Measurements from ENCODE around the gene DYRK1A.
"Not testable (repeated sequence)": the region's sequence is repeated elsewhere in the genome, so short reads cannot be mapped to it uniquely, and the experiment has no call there.

Gene DYRK1A

GRCh38 chr21:37528150-37528937 is 161.8 kb downstream of the DYRK1A start:
- DNase-seq (ENCODE audit: low spot score) = no peak

DNA sequence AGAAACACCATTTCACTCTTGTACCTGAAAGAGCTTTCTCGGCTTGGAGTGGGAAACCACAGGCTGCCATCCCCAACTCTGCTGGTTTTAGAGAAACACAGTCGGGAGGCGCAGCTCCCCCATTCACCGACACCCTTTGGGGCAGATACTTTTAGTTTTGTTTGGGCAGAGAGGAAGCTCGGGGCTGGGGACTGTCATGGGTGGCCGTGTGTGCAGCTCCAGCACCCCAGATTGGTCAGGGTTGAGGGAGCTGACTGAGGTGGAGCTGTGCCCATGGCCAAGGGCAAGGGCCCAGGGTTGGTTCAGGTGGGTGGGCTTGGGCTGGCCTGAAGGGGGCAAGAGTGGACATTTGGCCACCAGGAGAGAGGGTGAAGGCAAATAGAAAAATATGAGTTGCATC is 163.1 kb downstream of the DYRK1A start:
- DNase-seq (ENCODE audit: low spot score) = no peak

DNA sequence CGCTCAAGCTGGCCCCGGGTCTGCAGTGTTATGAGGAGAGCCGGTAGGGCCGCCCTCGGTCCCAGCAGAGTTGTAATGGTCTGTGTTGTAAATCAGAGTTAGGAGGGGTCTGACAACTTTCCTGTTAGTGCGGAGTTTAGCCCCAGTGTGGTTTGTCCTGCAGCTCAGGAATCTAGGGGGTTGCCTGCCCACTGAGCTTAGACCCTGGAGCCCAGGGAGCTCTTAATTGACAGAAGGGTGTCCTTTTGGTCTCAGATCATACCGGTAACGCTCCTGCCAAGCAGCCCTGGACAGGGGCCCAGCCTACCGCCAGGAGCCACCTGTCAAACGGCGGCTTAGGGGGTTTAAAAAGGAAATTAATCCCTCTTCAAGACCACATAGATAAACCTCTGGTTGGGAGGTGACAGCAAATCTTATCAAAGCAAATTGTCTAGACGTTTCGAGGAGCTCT is 164.4 kb downstream of the DYRK1A start:
- DNase-seq (ENCODE audit: low spot score) = no peak

GRCh38 chr21:37531431-37531932 is 164.9 kb downstream of the DYRK1A start:
- DNase-seq (ENCODE audit: low spot score) = no peak

- no peak for DNase-seq (ENCODE audit: low spot score)
These were observed 166.6 kb downstream of the DYRK1A start for GRCh38 chr21:37532868-37533780.

DNA sequence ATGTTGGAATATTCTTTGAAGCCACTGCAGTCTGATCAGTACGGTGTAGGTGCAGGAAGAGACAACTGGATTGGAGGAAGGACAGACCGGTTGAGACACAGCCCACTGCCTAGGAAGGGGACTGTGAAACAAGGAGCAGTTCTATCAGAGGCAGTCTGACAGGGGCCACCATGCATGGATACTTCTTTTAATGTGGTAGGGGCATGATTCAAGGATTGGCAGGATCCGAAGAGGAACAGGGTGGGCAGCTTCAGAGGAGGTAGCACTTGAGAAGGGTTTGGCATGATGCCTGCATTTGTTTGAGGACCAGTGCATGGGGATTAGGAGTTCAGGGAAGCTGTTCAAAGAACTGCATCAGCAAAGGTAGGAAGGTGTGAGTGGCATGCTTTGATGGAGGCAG is 167.9 kb downstream of the DYRK1A start:
- no peak for DNase-seq (ENCODE audit: low spot score)

DNA sequence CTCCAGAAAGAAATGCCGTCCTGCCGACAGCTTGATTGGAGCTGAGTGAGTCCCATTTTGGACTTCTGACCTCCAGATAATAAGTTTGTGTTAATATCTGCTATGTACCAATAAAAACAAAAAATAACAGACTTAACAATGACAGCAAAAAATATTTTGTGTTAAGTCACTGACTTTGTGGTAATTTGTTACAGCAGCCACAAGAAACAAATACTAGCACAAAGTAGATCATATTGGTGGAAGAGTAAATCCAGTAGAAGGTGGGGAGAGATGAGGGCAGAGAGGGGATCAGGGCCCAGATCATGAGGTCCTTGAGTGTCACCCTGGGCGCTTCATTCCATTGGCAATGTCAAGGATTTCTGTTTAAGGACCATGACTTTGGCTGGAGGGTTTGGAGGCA is 168.6 kb downstream of the DYRK1A start:
- DNase-seq (ENCODE audit: low spot score) = no peak

DNA sequence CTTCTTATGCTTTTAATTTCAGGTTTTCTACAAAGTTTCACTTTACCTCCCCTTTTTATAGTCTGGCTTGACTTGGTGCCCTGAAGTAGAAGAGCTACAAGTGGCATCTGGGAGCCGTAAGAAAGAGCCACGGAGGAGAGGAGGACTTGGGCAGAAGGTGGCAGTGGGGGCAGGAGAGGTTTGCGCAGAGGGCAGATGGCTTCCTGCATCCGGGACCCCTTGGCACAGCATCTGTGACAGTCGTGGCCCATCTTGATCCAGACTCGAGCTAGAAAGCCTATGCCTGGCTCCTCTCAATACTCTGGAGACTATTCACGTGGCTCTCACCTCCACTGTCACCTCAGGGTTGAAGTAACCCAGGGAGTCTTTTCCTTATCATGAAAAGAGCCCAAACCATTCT is 169.1 kb downstream of the DYRK1A start:
- no peak for DNase-seq (ENCODE audit: low spot score)

DNA sequence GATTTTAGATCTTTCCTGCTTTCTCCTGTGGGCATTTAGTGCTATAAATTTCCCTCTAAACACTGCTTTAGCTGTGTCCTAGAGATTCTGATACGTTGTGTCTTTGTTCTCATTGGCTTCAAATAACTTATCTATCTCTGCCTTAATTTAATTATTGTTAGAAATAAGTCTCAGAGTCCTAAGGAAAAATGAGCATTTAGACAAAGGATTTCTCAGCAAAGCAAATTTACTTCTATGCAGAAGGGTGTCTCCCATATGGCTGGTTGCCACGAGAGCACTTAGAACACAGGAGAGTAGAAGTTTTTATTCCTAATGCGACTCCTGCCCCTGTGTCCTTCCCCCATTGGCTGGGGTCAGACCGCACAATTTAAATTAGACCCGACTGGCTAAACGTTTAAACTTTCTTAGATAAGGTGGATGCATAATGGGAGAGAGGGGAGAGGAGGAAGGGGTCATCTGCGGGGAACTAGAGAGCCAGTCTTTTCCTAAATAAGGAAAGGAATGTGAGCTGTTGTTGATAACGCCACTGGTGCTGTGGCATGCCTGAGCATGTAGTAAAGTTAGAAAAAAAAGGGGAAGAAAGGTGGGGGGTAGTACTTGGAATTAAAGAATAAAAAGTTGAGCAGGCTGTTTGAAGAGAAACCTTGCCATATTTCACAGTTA is 170.2 kb downstream of the DYRK1A start:
- no peak for DNase-seq (ENCODE audit: low spot score)

- DNase-seq (ENCODE audit: low spot score) = no peak
These were observed 170.9 kb downstream of the DYRK1A start for GRCh38 chr21:37537391-37537996.

DNA sequence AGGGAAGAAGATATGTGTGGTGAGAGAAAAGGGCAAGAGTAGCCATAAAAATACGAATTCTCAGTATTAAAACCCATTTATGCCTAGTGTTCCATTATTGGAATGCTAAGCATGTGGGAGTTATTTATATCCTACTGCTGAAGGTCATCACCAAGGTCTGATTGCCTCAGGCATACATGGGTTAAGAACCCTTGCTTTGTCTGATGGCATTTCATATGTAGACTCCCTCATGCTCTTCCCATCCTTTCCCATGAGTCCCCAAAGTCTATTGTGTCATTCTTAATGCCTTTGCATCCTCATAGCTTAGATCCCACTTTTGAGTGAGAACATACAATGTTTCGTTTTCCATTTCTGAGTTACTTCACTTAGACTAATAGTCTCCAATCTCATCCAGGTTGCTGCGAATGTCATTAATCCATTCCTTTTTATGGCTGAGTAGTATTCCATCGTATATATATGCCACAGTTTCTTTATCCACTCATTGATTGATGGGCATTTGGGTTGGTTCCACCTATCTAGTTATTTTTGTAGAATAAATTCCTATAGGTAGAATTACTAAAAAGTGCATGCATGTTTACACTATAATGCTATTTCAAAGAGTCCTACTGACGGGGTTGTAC is 172.5 kb downstream of the DYRK1A start:
- DNase-seq (ENCODE audit: low spot score) = no peak

- not testable (repeated sequence) for DNase-seq (ENCODE audit: low spot score)
These were observed 174.6 kb downstream of the DYRK1A start for GRCh38 chr21:37541128-37541527.

DNA sequence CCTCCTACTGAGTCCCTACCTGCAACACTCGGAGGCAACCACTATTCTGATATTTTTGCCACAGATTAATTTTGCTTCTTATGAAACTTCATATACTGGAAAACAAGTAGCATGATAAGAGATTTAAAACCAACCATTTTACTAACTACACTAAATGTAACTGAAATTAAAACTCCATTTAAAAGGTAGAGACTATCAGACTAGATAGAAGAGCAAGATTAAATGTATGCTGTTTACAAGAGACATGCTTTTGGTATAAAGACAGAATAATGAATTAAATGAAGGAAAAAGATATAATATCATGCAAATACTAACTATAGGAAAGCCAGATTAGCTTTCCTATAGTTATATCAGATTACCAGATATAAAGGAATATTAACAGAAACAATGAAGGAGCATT is 175.9 kb downstream of the DYRK1A start:
- no peak for DNase-seq (ENCODE audit: low spot score)

- DNase-seq (ENCODE audit: low spot score) = no peak
These were observed 179.8 kb downstream of the DYRK1A start for GRCh38 chr21:37546299-37546908.

DNA sequence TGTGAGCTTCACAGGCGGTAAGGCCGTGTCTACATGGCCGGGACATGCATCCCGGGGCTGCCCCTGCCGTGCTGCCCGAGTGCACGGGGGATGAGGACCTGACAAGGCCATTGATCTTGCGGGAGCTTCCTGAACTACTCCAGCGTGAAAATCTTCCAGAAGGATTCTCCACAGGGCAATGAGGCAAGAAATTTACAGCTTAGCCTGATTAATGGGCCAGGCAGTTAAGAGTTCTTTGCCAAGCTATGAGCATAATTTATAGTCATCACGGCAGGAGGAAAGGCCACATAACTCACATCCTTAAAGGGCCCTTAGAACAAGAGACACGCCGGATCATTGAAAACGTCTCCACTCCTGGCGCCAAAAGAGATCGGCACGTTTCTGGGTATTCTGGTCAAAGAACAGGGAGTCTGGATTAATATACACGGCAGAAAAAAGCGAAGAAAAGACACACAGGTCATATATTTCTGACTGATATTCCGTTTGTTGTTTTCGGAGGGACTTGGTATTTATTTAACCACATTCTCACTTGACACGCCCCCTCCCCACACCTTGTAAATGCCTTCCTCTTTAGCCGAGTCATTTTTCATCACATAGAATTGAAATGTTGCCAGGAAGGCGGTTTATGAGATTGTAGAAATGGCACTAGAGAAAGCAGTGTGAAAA is 180.5 kb downstream of the DYRK1A start:
- no peak for DNase-seq (ENCODE audit: low spot score)

GRCh38 chr21:37547615-37548200 is 181.1 kb downstream of the DYRK1A start:
- DNase-seq (ENCODE audit: low spot score) = no peak

DNA sequence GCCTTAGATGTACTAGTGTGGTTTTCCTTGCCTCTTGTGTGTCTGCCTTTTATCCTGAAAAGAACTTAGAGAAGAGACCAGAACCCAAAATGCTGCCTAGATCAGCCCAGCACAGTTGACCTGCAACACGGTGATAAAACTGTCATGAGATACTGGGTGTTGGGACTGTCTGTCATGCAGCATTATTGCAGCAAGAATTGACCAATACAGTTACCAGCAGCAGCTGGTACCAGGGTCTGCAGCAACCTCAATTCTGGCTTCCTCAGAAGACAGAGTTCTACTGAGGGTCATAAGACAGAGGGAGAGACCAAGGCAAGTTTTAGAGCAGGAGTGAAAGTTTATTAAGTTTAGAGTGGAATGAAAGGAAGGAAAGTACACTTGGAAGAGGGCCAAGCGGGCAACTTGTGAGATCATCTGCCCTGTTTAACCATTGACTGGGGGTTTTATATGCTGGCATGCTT is 182.0 kb downstream of the DYRK1A start:
- no peak for DNase-seq (ENCODE audit: low spot score)

DNA sequence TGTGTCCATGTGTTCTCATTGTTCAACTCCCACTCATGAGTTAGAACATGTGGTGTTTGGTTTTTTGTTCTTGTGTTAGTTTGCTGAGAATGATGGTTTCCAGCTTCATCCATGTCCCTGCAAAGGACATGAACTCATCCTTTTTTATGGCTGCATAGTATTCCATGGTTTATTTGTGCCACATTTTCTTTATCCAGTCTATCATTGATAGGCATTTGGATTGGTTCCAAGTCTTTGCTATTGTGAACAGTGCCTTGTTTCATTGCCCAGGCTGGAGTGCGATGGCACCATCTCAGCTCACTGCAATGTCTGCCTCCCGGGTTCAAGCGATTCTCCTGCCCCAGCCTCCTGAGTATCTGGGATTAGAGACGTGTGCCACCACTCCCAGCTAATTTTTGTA is 183.2 kb downstream of the DYRK1A start:
- not testable (repeated sequence) for DNase-seq (ENCODE audit: low spot score)

GRCh38 chr21:37550157-37550556 is 183.6 kb downstream of the DYRK1A start:
- no peak for DNase-seq (ENCODE audit: low spot score)
